ENCODE data around the gene NDRG4.

NDRG4 gene

DNA sequence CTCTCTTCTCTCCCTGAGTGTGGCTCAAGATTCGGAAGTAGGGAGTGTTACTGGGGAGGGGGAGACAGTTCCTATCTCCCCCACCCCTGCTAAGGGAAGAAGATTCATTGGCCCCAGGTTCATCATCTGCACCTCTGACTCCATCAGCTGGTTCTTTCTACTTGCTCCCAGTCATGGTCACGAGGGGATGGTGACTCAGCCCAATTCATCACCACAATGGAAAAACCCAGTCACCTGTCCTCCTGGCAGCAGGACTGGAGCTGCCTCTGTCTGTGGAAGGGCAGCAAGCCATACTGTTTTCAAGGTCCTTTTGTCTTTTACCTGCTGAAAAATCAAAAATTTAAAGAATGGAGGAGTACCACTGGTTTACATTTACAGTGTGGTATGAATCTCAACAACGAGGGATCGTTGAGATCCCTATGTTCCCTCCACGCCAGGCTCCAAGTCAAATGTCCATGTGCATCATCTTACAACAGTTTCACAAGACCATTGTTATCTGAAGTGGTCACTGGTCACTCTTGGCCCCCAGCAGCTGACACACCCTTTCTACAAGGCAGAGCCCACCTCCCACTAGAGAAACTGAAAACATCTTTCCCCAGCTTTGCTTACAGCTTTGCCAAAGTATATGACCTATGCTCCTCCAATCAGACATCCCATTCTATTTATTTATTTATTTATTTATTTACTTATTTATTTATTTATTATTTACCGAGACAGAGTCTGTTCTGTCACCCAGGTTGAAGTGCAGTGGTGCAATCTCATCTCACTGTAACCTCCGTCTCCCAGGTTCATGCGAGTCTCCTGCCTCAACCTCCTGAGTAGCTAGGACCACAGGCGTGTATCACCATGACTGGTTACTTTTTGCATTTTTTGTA is 40.4 kb upstream of the NDRG4 start:
- H3K27ac ChIP-seq: no peak overlapping the region
- no peaks in the 10 kb centered on the region for H3K36me3 ChIP-seq (ENCODE audit: control insufficient read depth, insufficient read depth, low read length)
- H3K9ac ChIP-seq: no peak overlapping the region
- no peak overlapping the region for H3K4me2 ChIP-seq (ENCODE audit: low read length)
- TF ChIP-seq, protein P1, sequence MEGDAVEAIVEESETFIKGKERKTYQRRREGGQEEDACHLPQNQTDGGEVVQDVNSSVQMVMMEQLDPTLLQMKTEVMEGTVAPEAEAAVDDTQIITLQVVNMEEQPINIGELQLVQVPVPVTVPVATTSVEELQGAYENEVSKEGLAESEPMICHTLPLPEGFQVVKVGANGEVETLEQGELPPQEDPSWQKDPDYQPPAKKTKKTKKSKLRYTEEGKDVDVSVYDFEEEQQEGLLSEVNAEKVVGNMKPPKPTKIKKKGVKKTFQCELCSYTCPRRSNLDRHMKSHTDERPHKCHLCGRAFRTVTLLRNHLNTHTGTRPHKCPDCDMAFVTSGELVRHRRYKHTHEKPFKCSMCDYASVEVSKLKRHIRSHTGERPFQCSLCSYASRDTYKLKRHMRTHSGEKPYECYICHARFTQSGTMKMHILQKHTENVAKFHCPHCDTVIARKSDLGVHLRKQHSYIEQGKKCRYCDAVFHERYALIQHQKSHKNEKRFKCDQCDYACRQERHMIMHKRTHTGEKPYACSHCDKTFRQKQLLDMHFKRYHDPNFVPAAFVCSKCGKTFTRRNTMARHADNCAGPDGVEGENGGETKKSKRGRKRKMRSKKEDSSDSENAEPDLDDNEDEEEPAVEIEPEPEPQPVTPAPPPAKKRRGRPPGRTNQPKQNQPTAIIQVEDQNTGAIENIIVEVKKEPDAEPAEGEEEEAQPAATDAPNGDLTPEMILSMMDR (IDR thresholded peaks at IDR 0.05): no peak
- no peak overlapping the region for H2AFZ ChIP-seq
- no peaks in the 10 kb centered on the region for H3K4me1 ChIP-seq
- H3K9me3 ChIP-seq (ENCODE audit: control insufficient read depth, low read length): no peaks in the 10 kb centered on the region
- no peaks in the 10 kb centered on the region for H3K27me3 ChIP-seq (ENCODE audit: control insufficient read depth, insufficient read depth, low read length)
- H3K79me2 ChIP-seq: no peaks in the 10 kb centered on the region
- no peak overlapping the region for H3K4me3 ChIP-seq (ENCODE audit: low read depth, low read length)

DNA sequence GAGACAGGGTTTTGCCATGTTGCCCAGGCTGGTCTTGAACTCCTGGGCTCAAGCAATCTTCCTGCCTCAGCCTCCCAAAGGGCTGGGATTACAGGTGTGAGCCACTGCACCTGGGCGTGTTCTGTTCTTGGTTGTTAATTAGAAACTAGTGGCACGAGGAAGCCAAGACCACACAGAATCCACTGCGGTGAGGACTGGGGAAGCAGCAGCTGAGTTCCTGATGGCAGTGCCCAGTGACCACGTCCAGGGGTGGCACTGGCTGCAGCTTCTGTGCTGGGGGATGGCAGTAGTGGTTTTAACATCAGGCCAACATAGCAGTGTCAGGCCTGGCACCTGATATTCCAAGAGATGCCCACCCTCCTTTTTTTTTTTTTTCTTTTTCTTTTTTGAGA is 39.7 kb upstream of the NDRG4 start:
- Histone ChIP-seq H3K9ac (no peak overlapping the region), H3K79me2 (no peaks in the 10 kb centered on the region), H3K27me3 (ENCODE audit: control insufficient read depth, insufficient read depth, low read length) (no peaks in the 10 kb centered on the region), H3K36me3 (ENCODE audit: control insufficient read depth, insufficient read depth, low read length) (no peaks in the 10 kb centered on the region), H2AFZ (no peak overlapping the region), H3K4me2 (ENCODE audit: low read length) (no peak overlapping the region), H3K27ac (no peak overlapping the region), H3K4me1 (no peaks in the 10 kb centered on the region), H3K9me3 (ENCODE audit: control insufficient read depth, low read length) (no peaks in the 10 kb centered on the region), H3K4me3 (ENCODE audit: low read depth, low read length) (no peak overlapping the region)
- TF ChIP-seq, protein P1 (IDR thresholded peaks at IDR 0.05): no peak

DNA sequence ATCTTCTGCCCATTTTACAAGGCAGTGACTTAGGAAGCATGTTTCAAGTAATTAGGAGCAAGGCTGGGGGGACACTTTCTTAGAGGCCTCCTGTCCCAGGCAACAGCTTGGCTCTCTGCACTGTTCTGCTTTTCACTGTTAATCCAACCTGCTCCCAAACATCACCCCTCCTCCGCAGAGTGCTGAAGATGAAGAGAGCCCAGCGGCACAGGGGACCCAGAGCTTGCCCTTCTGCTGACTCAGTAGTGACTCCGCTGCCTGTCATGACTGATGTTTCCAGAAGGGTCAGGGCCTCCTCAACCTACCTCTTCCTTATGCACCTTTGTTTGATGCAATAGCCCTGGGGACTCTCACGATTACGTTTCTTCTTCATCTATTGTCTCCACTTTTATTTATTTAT is 38.9 kb upstream of the NDRG4 start:
- H3K36me3 ChIP-seq (ENCODE audit: control insufficient read depth, insufficient read depth, low read length): no peaks in the 10 kb centered on the region
- H3K9me3 ChIP-seq (ENCODE audit: control insufficient read depth, low read length): no peaks in the 10 kb centered on the region
- no peak overlapping the region for H3K27ac ChIP-seq
- H3K79me2 ChIP-seq: no peaks in the 10 kb centered on the region
- no peaks in the 10 kb centered on the region for H3K4me1 ChIP-seq
- H3K27me3 ChIP-seq (ENCODE audit: control insufficient read depth, insufficient read depth, low read length): no peaks in the 10 kb centered on the region
- H3K9ac ChIP-seq: no peak overlapping the region
- no peak overlapping the region for H2AFZ ChIP-seq
- H3K4me2 ChIP-seq (ENCODE audit: low read length): no peak overlapping the region
- TF ChIP-seq, protein P1 (IDR thresholded peaks at IDR 0.05): no peak
- H3K4me3 ChIP-seq (ENCODE audit: low read depth, low read length): no peak overlapping the region

DNA sequence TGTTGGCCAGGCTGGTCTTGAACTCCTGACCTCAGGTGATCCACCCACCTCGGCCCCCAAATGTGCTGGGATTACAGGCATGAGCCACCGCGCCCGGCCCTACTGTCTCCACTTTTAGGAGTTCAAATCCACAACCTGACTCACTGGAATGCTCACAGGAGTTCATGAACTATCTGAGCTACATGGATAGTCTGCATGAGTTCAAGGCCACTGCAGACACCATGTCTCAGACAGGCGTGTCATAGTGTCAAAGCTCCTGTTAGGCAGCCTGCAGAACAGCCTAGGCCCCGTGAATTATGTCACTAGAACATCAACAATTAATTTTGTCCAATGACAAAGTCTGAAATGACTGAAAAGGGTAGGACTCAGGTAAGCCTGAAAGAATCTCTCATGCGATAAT is 38.3 kb upstream of the NDRG4 start:
- no peak overlapping the region for H3K4me2 ChIP-seq (ENCODE audit: low read length)
- no peaks in the 10 kb centered on the region for H3K79me2 ChIP-seq
- no peaks in the 10 kb centered on the region for H3K36me3 ChIP-seq (ENCODE audit: control insufficient read depth, insufficient read depth, low read length)
- H3K4me1 ChIP-seq: no peaks in the 10 kb centered on the region
- no peaks in the 10 kb centered on the region for H3K9me3 ChIP-seq (ENCODE audit: control insufficient read depth, low read length)
- H3K4me3 ChIP-seq (ENCODE audit: low read depth, low read length): no peak overlapping the region
- no peaks in the 10 kb centered on the region for H3K27me3 ChIP-seq (ENCODE audit: control insufficient read depth, insufficient read depth, low read length)
- H3K9ac ChIP-seq: no peak overlapping the region
- TF ChIP-seq, protein P1 (IDR thresholded peaks at IDR 0.05): no peak
- no peak overlapping the region for H2AFZ ChIP-seq
- no peak overlapping the region for H3K27ac ChIP-seq

DNA sequence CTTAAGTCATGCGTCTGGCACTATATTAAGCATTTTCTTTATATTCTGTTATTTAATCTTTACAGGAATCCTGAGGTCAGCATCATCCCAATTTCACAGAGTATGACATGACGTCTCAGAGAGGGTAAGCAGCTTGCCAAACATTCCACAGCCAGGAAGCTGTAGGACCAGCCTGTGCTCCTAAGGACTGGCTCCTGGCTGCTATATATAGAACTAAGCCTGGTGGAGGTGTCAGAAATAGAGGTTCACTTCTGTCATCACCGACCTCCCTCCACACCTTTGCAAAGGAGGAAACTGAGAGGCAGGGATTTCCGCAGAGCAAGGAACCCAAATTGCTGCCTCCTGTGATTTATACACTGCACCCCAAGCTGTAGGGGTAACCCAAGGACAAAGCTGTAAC is 37.9 kb upstream of the NDRG4 start:
- Histone ChIP-seq H3K79me2 (no peaks in the 10 kb centered on the region), H3K27me3 (ENCODE audit: control insufficient read depth, insufficient read depth, low read length) (no peaks in the 10 kb centered on the region), H3K27ac (no peak overlapping the region), H3K4me3 (ENCODE audit: low read depth, low read length) (no peak overlapping the region), H3K9me3 (ENCODE audit: control insufficient read depth, low read length) (no peaks in the 10 kb centered on the region), H3K4me2 (ENCODE audit: low read length) (no peak overlapping the region), H3K36me3 (ENCODE audit: control insufficient read depth, insufficient read depth, low read length) (no peaks in the 10 kb centered on the region), H3K4me1 (no peaks in the 10 kb centered on the region), H2AFZ (no peak overlapping the region), H3K9ac (no peak overlapping the region)
- TF ChIP-seq, protein P1 (IDR thresholded peaks at IDR 0.05): no peak
